ENCODE data around the gene CXXC5. TPM values are rescaled to one million over a fixed set of nuclear protein-coding genes. Genes with fewer than 3 reads are reported as not detected.
"Not testable (repeated sequence)": the region's sequence is repeated elsewhere in the genome, so short reads cannot be mapped to it uniquely, and the experiment has no call there.

The CXXC5 gene
- 85.0 TPM for total RNA-seq (2021; ENCODE audit: unreplicated experiment)
- polyA plus RNA-seq (2012; ENCODE audit: insufficient read length): 151 TPM
- percentile 87 among the genes with signal in this experiment for Bru-seq, nascent RNA
- BruChase-seq, experiment 1, labeled RNA remaining after a 2-hour chase: percentile 90 among the genes with signal in this experiment
- BruChase-seq, experiment 2, labeled RNA remaining after a 6-hour chase: percentile 84 among the genes with signal in this experiment
- long read RNA-seq, transcript CXXC5-211 (3 exons, 1,892 nt): minor isoform, 49 of 364 reads
- long read RNA-seq, transcript CXXC5-201 (3 exons, 2,658 nt): major isoform, 196 of 364 reads
- long read RNA-seq, partial matches to known transcripts: 0 of 364 reads
- long read RNA-seq, other reads (novel, unspliced or antisense): 118 of 364 reads

DNA sequence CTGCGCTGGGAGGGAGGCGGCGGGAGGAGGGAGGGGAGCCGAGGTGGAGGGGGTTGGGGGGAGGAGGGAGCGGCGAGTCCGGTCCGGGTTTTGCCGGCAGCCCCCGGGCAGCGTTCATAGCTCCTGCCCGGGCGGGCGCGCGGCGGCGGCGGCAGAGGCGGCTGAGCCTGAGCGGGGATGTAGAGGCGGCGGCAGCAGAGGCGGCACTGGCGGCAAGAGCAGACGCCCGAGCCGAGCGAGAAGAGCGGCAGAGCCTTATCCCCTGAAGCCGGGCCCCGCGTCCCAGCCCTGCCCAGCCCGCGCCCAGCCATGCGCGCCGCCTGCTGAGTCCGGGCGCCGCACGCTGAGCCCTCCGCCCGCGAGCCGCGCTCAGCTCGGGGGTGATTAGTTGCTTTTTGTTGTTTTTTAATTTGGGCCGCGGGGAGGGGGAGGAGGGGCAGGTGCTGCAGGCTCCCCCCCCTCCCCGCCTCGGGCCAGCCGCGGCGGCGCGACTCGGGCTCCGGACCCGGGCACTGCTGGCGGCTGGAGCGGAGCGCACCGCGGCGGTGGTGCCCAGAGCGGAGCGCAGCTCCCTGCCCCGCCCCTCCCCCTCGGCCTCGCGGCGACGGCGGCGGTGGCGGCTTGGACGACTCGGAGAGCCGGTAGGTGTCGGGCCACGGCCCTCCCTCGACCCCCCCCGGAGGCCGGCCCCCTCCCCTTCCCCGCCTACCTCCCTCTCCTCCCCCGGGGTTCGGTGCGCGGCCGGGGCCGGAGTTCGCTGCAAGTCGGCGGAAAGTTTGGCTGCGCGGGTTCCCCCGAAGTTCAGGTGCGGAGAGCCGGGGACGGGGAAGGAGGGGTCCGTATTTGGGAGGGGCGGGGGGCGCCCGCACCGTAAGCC, at the start of gene CXXC5:
Gene CXXC5, plus strand, starts transcription at position 145 of the 877 bp plus-strand sequence. CDS start 32,175 bp downstream, outside the sequence.
- POLR2A ChIA-PET: interaction anchor here (0.6 to 1.3 kb wide), 7 partner anchors 10 to 1000 kb away, joined by 3 to 7 read pairs (median 5); no protein-coding TSS in a partner anchor
- Histone ChIP-seq H3K4me3 (ENCODE audit: low read depth in 2 of 2, low read length in 2 of 2) (peak within 1 kb of the TSS; percentile 78 to 81), H3K9me3 (ENCODE audit: control insufficient read depth, insufficient read depth, low read depth, low read length) (no peaks in the 10 kb centered on the region), H3K36me3 (ENCODE audit: control insufficient read depth, insufficient read depth, low read length) (no peaks in the 10 kb centered on the region; the same call in 1 of the 2 replicates), H3K27ac (ENCODE audit: low read length) (peak within 1 kb of the TSS; percentile 82), H3K4me1 (ENCODE audit: control insufficient read depth, insufficient read depth, low read length) (peaks cover 33% of the 10 kb centered on the region), H3K27me3 (ENCODE audit: control insufficient read depth, insufficient read depth, low read length) (no peaks in the 10 kb centered on the region)
- in situ Hi-C loops (cut with HindIII; ENCODE audit: low pct_unique_long_range_greater_than_20kb, low sequenced_read_pairs) (no loop called here), intact Hi-C loops (cut with micrococcal nuclease; ENCODE audit: unreplicated experiment) (no loop called here)
- ATAC-seq (peak; percentile 70), DNase-seq (ENCODE audit: low read depth, low spot score) (no peak)
- TF ChIP-seq TCF7L2 (IDR thresholded peaks at IDR 0.05; ENCODE audit: low read depth, low read length) (no peak; the same call in 1 of the 2 replicates), POLR2AphosphoS5 (IDR thresholded peaks at IDR 0.05; ENCODE audit: low read depth, low read length) (peak; percentile 66)
- CTCF ChIA-PET: interaction anchor here (0.5 to 1.4 kb wide), 9 partner anchors 11 to 63 kb away, joined by 3 to 14 read pairs (median 5); no protein-coding TSS in a partner anchor
- no TSS peak for BruUV-seq (replicated peaks)

DNA sequence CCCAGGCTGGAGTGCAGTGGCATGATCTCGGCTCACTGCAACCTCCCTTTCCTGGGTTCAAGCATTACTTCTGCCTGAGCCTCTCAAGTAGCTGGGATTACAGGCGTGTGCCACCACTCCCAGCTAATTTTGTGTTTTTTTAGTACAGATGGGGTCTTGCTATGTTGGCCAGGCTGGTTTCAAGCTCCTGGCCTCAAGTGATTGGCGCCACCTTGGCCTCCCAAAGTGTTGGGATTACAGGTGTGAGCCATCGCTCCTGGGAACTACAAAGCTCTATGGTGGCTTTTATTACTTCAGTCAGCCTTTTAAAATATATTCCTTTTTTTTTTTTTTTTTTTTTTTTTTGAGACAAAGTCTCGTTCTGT, 49.6 kb upstream of the CXXC5 start:
- BruUV-seq (replicated peaks); in situ Hi-C loops (cut with HindIII; ENCODE audit: low pct_unique_long_range_greater_than_20kb, low sequenced_read_pairs); ATAC-seq; H3K4me3 ChIP-seq (ENCODE audit: low read depth in 2 of 2, low read length in 2 of 2); intact Hi-C loops (cut with micrococcal nuclease; ENCODE audit: unreplicated experiment); H3K36me3 ChIP-seq (ENCODE audit: control insufficient read depth, insufficient read depth, low read length); DNase-seq (ENCODE audit: low read depth, low spot score); H3K27me3 ChIP-seq (ENCODE audit: control insufficient read depth, insufficient read depth, low read length); H3K9me3 ChIP-seq (ENCODE audit: control insufficient read depth, insufficient read depth, low read depth, low read length); H3K27ac ChIP-seq (ENCODE audit: low read length): not testable (repeated sequence)
- H3K4me1 ChIP-seq (ENCODE audit: control insufficient read depth, insufficient read depth, low read length): peaks cover 12% of the 10 kb centered on the region
- ChIA-PET CTCF (interaction anchor here (0.5 to 0.7 kb wide), 4 partner anchors 11 to 641 kb away, joined by 3 to 7 read pairs (median 6); no protein-coding TSS in a partner anchor), POLR2A (interaction anchor here (0.5 kb wide), 1 partner anchor 13 kb away, joined by 7 read pairs; no protein-coding TSS in a partner anchor)

DNA sequence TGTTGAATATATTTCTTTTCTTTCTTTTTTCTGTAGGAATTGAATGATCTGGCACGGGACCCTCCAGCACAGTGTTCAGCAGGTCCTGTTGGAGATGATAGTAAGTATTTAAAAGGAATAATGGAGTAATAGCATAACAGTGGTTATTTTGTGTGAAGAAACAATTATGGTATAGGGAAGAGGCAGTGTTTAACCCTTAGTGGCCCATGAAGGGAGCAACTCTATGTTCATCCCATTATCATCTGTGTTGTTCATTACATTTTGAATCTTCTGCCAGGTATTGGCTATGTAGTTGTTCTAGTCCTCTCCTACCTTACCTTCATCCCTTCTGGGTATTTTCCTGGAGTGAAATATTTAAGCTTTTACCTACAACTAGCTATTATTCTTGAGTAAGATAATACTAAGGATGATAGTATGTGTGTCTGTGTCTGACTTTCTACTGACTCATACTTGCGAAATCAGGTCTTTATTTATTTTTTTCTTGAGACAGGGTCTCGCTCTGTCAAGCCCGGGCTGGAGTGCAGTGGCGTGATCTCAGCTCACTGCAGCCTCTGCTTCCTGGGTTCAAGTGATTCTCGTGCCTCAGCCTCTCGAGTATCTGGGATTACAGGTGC, 47.7 kb upstream of the CXXC5 start:
- Histone ChIP-seq H3K36me3 (ENCODE audit: control insufficient read depth, insufficient read depth, low read length) (peaks cover 5% of the 10 kb centered on the region; the same call in 1 of the 2 replicates), H3K27me3 (ENCODE audit: control insufficient read depth, insufficient read depth, low read length) (no peaks in the 10 kb centered on the region), H3K4me1 (ENCODE audit: control insufficient read depth, insufficient read depth, low read length) (peaks cover 6% of the 10 kb centered on the region), H3K27ac (ENCODE audit: low read length) (no peak overlapping the region), H3K4me3 (ENCODE audit: low read depth in 2 of 2, low read length in 2 of 2) (no peak overlapping the region), H3K9me3 (ENCODE audit: control insufficient read depth, insufficient read depth, low read depth, low read length) (no peaks in the 10 kb centered on the region)
- POLR2A ChIA-PET: no interaction called here
- no TSS peak for BruUV-seq (replicated peaks)
- no peak for ATAC-seq
- no peak for DNase-seq (ENCODE audit: low read depth, low spot score)
- TF ChIP-seq, protein P1, sequence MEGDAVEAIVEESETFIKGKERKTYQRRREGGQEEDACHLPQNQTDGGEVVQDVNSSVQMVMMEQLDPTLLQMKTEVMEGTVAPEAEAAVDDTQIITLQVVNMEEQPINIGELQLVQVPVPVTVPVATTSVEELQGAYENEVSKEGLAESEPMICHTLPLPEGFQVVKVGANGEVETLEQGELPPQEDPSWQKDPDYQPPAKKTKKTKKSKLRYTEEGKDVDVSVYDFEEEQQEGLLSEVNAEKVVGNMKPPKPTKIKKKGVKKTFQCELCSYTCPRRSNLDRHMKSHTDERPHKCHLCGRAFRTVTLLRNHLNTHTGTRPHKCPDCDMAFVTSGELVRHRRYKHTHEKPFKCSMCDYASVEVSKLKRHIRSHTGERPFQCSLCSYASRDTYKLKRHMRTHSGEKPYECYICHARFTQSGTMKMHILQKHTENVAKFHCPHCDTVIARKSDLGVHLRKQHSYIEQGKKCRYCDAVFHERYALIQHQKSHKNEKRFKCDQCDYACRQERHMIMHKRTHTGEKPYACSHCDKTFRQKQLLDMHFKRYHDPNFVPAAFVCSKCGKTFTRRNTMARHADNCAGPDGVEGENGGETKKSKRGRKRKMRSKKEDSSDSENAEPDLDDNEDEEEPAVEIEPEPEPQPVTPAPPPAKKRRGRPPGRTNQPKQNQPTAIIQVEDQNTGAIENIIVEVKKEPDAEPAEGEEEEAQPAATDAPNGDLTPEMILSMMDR (IDR thresholded peaks at IDR 0.05): no peak
- TF ChIP-seq POLR2AphosphoS5 (IDR thresholded peaks at IDR 0.05; ENCODE audit: low read depth, low read length) (no peak), SIN3A (IDR thresholded peaks at IDR 0.05; ENCODE audit: borderline replicate concordance, insufficient read depth, low read depth, low read length) (no peak), TCF7L2 (IDR thresholded peaks at IDR 0.05; ENCODE audit: low read depth, low read length) (no peak)
- TF ChIP-seq, protein P2, sequence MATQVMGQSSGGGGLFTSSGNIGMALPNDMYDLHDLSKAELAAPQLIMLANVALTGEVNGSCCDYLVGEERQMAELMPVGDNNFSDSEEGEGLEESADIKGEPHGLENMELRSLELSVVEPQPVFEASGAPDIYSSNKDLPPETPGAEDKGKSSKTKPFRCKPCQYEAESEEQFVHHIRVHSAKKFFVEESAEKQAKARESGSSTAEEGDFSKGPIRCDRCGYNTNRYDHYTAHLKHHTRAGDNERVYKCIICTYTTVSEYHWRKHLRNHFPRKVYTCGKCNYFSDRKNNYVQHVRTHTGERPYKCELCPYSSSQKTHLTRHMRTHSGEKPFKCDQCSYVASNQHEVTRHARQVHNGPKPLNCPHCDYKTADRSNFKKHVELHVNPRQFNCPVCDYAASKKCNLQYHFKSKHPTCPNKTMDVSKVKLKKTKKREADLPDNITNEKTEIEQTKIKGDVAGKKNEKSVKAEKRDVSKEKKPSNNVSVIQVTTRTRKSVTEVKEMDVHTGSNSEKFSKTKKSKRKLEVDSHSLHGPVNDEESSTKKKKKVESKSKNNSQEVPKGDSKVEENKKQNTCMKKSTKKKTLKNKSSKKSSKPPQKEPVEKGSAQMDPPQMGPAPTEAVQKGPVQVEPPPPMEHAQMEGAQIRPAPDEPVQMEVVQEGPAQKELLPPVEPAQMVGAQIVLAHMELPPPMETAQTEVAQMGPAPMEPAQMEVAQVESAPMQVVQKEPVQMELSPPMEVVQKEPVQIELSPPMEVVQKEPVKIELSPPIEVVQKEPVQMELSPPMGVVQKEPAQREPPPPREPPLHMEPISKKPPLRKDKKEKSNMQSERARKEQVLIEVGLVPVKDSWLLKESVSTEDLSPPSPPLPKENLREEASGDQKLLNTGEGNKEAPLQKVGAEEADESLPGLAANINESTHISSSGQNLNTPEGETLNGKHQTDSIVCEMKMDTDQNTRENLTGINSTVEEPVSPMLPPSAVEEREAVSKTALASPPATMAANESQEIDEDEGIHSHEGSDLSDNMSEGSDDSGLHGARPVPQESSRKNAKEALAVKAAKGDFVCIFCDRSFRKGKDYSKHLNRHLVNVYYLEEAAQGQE (IDR thresholded peaks at IDR 0.05; ENCODE audit: insufficient read depth in 1 of 2, low read depth in 2 of 2, low read length in 1 of 2): no peak
- intact Hi-C loops (cut with micrococcal nuclease; ENCODE audit: unreplicated experiment): no loop called here
- in situ Hi-C loops (cut with HindIII; ENCODE audit: low pct_unique_long_range_greater_than_20kb, low sequenced_read_pairs): no loop called here
- CTCF ChIA-PET: no interaction called here

Measured in Panc1 (cell line).